Stimulated activated naive CD4-positive, alpha-beta T cell (primary cell): Measurements from ENCODE around the gene ULK4.

Experiments used
- DNase-seq, 6 experiments: peaks; one replicate each; lab custom pipeline; 2025; lab: John Stamatoyannopoulos, UW

ULK4 gene

DNA sequence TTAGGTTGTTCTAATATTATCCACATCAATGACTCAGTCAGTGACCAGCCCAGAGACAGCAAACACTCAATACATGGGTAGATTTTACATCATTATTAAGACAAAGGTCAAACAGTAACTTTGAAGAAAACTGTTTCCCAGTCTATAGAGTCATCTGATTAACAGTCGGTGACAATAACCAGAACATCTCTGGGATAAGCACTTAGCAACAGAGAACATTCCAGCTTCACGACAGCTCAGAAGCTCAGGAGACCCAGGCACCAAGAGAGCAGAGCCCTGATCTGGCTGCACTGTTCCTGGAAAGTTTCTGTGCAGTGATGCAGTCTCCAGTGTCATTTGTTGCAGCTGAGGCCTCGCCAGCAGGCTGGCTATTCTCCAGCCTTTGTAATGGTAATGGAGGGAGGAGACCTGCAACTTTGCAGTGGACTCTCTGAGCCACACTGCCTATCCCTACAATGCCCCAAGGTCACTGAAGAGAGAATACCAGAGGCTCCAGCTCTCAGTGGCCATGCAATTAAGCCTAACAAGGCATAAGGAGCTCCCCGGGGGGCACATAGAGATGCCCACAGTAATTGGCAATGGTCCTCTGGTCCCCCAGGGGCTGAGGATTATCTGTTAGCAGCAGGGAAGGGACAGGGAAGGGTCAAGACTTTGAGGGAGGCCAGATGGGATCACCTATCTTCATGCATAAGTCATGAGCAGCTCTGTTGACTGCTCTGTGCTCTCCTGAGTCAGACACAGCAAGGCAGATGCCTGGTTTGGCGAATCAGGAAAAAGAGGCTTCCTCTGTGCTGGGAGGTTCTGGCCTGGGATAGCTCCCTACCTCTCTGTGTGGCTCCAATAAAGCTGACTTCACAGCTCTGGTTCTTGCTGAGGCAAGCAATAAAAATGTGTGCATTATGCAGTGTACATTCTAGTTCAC, 599.0 kb downstream of the ULK4 start:
- DNase-seq = no peak

GRCh38 chr3:41357271-41357670, 604.6 kb downstream of the ULK4 start:
- no peak for DNase-seq

DNA sequence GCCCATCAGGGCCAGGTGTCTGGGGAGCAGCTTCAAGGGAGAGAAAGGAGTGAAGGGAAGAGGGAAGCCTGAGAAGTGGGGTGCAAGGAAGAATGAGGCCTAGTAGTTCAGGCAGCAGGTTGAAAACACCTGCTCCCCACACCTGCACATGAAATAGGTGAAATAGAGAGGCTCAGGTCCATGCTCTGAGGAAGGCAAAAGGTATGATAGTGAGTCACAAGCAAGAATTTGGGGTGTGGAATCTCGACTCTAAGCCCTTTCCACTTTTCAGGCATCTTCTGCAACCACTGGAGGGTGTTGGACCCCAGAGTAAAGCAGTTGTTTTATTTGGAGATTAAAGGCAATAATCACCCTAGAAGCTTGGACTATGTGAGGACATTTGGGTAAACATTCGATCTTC, 605.1 kb downstream of the ULK4 start:
- no peak for DNase-seq

DNA sequence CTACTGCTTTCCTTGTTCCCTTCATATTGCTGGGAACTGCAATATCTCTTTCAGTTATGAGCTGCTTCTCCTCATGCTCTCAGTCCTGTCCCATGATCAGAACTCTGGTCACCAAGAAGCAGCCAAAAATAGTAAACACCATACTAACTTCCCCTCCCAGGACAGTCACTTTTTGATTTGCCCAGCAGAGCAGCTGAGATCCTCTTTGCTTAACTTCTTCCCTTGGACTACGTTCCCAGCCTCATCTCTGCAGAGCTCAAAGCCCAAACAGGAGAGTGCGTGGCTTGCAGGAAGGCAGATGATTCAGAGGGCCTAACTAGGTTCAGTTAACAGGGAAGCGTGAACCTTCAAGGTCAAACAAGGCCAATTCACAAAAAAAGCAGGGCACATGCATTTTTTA, 609.4 kb downstream of the ULK4 start:
- DNase-seq = no peak

DNA sequence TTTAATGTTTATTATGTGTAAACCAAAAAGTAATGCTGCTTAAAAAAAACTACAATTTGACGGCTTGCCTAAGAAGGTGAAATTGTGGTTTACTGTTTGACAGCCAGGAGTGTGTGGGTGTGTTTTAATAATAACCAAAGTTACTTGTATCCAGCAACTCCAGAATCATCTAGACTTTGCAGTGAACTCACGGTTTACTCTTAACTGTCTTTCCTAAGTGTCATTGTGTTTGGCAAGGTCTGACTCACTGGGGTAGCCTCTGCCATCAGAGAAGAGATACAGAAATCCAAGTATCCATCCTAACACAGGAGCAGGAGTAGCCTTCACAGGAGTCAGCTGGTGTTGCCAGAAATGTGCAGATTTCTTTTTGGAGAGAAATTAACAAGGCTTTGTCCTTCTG, 611.5 kb downstream of the ULK4 start:
- DNase-seq = no peak

DNA sequence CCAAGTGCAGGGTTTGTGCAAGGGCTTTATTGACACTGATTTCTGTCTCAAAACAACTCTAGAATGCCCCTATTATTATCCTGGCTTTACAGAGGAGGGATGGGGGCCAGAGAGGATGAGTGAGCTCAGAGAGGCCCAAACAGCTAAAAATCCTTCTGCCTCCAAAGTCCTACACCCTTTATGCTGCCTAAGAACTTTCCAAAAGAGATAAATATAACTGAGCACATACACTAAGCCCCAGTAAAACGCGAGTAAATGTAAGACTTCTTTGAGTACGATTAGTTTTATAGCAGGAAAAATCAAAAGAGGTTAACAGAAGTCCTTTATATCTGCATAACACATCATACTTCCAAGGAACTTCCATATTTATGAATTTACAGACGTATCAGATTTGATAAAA, 613.5 kb downstream of the ULK4 start:
- no peak for DNase-seq

DNA sequence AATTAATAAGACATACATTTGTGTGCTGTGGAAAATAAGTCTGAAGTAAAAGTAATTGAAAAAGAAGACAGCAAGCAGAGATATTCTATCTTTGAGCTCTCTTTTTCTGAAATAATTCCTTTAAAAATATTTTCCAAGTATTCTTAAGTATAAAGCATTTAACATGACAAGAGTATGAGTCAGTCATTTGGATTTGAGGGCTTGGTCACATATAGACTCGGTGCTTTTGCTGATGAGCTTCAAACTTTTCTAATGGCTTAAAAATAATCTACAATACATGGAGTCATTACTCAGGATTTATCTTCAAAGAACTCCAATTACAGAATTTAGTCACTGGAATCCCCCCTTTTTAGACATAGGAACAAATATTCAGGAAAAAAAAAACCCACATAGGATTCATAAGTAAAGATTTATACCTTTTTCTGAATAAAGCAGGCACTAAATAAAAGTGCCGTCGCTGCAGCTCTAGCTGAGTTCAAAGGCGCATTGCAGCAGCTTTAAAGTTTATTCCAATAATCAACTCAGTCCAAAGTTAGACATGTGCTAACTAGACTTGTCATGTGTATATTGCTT, 615.1 kb downstream of the ULK4 start:
- no peak for DNase-seq

DNA sequence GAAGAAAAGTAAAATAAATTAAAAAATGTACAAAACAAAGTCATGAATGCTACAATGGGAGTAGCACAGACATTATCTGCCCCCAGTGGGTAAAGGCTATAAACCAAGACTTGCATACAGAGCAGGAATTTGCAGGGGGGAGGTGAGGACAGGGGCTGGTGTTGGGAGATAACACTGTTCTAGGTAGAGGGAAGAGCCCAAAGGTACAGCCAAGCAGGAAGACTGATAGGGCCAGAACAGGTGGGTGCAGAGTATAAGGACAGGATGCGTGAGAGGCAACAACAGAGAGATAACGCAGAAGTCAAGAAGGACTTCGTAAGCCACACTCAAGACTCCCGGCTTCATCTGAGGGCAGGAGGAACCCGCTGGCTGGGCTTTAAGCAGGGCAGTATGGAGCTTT, 616.1 kb downstream of the ULK4 start:
- DNase-seq = no peak

DNA sequence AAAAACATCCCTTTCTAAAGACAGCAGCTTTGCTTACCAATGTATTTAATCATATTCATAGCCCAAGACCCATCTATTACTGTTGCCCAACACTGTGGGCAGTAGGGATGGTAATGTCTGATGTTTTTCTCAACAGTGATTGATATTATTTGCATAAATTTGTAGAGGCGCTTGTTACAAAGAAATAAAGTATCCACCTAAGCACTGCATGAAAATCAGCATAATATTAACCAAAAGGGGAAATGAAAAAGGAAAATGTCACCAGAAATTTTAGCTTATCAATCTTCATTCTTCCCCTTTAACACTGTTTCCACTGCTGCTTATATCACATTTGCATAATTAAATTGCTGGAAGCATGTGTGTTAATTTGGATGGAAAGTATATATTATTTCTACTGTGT, 622.1 kb downstream of the ULK4 start:
- no peak for DNase-seq

GRCh38 chr3:41338276-41338675, 623.6 kb downstream of the ULK4 start:
- DNase-seq = no peak

GRCh38 chr3:41334426-41334825, 627.5 kb downstream of the ULK4 start:
- DNase-seq = no peak

DNA sequence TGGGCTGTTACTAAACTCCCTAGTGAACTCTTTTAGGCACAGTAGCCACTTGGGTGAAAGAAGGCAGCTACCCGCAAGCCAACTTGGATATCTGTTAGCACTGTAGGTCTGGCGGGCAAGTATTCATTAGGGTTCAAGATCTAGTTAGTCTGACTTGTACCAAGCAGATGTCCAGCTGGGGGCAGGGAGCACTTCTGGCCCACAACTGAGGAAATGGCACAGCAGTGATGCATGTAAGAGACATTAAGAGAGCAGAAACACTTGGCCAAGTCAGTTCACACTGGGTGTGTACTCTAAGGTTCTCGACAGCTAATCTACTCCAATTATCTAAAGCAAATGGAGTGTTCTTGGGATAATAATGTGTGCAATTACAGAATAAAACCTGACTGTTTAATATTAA, 630.9 kb downstream of the ULK4 start:
- no peak for DNase-seq

GRCh38 chr3:41330465-41330864, 631.4 kb downstream of the ULK4 start:
- DNase-seq = no peak

DNA sequence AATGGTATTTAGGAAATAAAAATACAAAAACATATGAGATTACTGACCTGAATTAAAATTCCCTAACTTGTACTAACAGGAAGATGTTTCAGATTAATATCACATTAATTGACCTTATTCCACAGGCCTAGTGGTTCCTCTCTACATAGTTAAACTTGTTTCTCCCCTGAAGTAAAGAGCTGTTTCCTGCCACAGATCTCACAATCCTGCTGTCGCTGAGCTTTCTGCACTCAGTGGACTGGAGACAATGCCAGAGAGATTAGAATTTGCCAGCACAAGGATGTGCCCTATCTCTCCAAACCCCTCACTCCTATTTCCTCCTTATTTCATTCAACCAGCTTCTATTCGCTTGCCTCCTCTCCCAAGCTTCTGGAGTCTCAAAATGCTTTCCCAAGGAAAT, 632.0 kb downstream of the ULK4 start:
- no peak for DNase-seq

DNA sequence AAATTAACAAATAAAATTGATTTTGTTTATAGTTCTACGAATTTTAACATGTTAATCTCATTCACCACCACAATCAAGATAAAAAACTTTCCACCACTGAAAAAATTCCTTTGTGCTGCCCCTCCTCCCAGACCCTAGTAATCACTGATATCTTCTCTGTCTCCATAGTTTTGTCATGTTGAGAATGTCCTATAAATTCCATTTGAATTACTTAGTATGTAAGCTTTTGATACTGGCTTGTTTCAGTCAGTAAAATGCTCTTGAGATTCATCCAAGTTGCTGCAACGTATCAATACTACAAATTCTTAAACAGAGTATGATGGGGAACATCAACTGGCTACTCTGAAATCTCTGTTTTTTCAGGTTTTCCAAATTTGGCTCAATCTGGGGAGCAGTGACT, 633.0 kb downstream of the ULK4 start:
- DNase-seq = no peak

DNA sequence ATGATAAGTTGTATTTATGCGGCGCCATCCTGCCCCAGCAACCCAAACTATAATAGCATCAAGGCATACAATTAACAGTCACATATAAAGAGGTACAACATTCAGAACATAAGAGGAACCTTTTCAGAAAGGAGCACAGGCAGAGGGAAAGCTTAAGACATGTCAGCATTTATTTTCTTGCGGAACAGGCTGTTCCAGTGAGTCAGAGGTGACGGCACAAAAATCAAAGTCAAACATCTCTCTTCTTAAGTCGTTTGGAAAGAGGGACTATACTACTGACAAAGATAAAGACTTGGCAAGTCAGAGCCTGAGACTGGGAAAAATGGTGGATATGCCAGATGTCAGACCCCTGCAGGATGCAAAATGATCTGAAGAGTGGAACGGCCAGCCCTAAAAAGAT, 634.2 kb downstream of the ULK4 start:
- DNase-seq = no peak

- no peak for DNase-seq
These were observed 637.8 kb downstream of the ULK4 start for GRCh38 chr3:41324156-41324475.

GRCh38 chr3:41323467-41324155, 638.3 kb downstream of the ULK4 start:
- DNase-seq = no peak

GRCh38 chr3:41321642-41321980, 640.3 kb downstream of the ULK4 start:
- DNase-seq = no peak

GRCh38 chr3:41320953-41321641, 640.8 kb downstream of the ULK4 start:
- DNase-seq = no peak

DNA sequence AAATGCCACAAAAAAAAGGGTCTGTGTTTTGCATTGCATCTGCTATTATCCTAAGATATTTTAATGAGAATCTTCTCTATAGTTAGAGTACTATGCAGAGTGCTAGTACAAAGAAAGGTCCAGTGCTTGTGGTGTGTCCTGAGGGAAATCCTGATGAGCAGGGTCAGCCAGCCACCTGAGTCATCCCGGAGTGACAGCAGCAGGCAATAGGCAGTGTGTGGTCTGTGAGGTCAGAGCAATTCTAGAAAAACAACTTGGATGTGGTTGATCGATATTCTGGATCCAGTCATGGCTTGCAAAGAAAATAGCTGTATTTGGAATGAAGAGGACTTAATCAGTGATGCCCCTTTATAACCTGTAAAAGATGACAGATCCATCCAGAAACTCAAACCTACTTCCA, 643.4 kb downstream of the ULK4 start:
- no peak for DNase-seq

DNA sequence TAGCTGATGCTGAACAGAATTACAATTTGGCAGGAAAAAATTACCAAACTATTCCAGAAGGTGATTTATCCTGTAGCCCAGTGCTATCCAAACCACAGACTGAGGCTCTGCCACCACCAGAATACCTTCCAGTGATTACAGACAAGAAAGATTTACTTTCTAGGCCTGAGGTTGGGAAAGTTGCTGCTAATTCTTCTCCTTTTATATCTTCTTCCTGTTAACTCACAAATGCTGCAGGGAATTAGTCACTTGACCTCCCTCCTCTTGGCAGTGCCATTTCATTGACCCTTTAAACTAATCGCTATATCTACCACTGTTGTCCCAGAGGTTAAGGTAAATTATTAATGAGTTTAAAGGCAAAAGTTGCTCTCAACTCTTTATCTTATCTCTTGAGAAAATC, 644.2 kb downstream of the ULK4 start:
- no peak for DNase-seq

DNA sequence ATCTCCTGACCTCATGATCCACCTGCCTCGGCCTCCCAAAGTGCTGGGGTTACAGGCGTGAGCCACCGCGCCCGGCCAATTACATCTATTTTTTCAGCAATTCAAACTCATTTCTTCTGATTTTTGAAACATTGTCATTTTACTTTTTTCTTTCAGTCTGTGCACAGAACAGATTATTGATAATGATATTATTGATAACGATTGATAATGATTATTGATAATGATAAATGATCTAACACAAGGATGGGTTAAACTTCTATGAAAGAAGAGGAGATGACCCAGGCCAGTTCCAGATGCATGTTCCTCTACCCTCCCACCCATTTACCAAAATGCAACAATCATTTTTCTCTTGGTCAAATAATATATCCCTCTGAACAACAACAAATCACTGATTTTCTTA, 644.6 kb downstream of the ULK4 start:
- no peak for DNase-seq
